Lung (tissue), 12 donors: ENCODE measurements around the gene ZBP1. TPM values are rescaled to one million over a fixed set of nuclear protein-coding genes. Genes with fewer than 3 reads are reported as not detected.

Source experiments
- ATAC-seq: fragments of 200-7000 bp; cut with Tn5 transposase; one replicate; pipeline ENCODE4 v1.9.1; 2020; ENCODE audit warnings: moderate number of reproducible peaks; ENCODE audit not compliant: insufficient read depth, low FRiP score
- DNase-seq, 3 donors: peaks; one replicate each; pipeline ENCODE4 v3.0.0-alpha.2; 2013 to 2017
- H3K27ac ChIP-seq, 2 donors: one replicate each; pipeline ENCODE4 v1.5.1; 2013; ENCODE audit warnings: mild to moderate bottlenecking in 2 of 2, moderate library complexity in 2 of 2, control low read depth in 1 of 2, inconsistent platforms in 1 of 2, low read depth in 1 of 2, low read length in 1 of 2
- H3K27me3 ChIP-seq, 3 donors: one replicate each; pipeline ENCODE4 v1.5.1; 2013; ENCODE audit warnings: low read length in 2 of 3; ENCODE audit not compliant: control insufficient read depth in 3 of 3, insufficient read depth in 3 of 3
- H3K36me3 ChIP-seq, 4 donors: one replicate each; pipeline ENCODE4 v1.5.1; 2013; ENCODE audit warnings: low read length in 4 of 4, mild to moderate bottlenecking in 1 of 4, moderate library complexity in 1 of 4; ENCODE audit not compliant: control insufficient read depth in 4 of 4, insufficient read depth in 4 of 4
- H3K4me1 ChIP-seq, 5 donors: one replicate each; pipeline ENCODE4 v1.5.1; 2013; ENCODE audit warnings: low read length in 5 of 5, mild to moderate bottlenecking in 2 of 5, moderate library complexity in 1 of 5; ENCODE audit not compliant: control insufficient read depth in 5 of 5, insufficient read depth in 5 of 5
- H3K4me3 ChIP-seq: one replicate; pipeline ENCODE4 v1.5.1; 2013; ENCODE audit warnings: mild to moderate bottlenecking, control low read depth, moderate library complexity
- H3K9ac ChIP-seq, 2 donors: one replicate each; pipeline ENCODE4 v1.5.1; 2013; ENCODE audit warnings: low read length in 2 of 2, control low read depth in 1 of 2; ENCODE audit not compliant: insufficient read depth in 1 of 2
- H3K9me3 ChIP-seq, 4 donors: one replicate each; pipeline ENCODE4 v1.5.1; 2013; ENCODE audit warnings: low read length in 3 of 4, mild to moderate bottlenecking in 1 of 4, moderate library complexity in 1 of 4; ENCODE audit not compliant: control insufficient read depth in 4 of 4, insufficient read depth in 3 of 4
- CTCF ChIP-seq: IDR thresholded peaks from 2 replicates; pipeline ENCODE4 v1.5.1; 2012; ENCODE audit warnings: mild to moderate bottlenecking; ENCODE audit errors: control extremely low read depth, extremely low read depth
- WGBS, 2 donors: extraction: QIAGEN DNeasy Blood & Tissue Kit; methylation state at CpG; one replicate each; pipeline ENCODE4 v1.1.7; 2013; 5-methylcytosine and 5-hydroxymethylcytosine counted together
- polyA plus RNA-seq, 2 donors: library from polyadenylated mRNA; stranded (reverse); fragments of 200-250 nt; gene quantifications; one replicate each; pipeline ENCODE4 v1.2.1, GENCODE V29; 2013
- total RNA-seq, 2 donors: library from RNA; depleted of rRNA in 1 of 2; stranded (reverse); fragments of >200 nt in 1 of 2; gene quantifications; one replicate each; pipeline ENCODE4 v1.2.1, GENCODE V29; 2014 to 2021
- donor health status: control.
- donor health status: control.
- donor health status: Bipolar disorder and iron deficiency.
- donor health status: healthy.
- donor health status: DM: yes; HTN: yes; CAD: no.

Gene ZBP1
- total and polyA plus RNA-seq, 4 donors = 1.3 to 5.3 (median 2.5) TPM

GRCh38 chr20:57585466-57586213, 34.6 kb downstream of the ZBP1 start:
- H3K4me3 ChIP-seq = no peak overlapping the region
- TF ChIP-seq CTCF = no peak
- DNase-seq (no peak), ATAC-seq (no peak)
- no peak overlapping the region for H3K27ac ChIP-seq
- H3K9me3 ChIP-seq = peaks cover 0 to 13% (median 3%) of the 10 kb centered on the region in 4 donors
- no peak overlapping the region for H3K9ac ChIP-seq
- peaks cover 0 to 15% (median 11%) of the 10 kb centered on the region in 5 donors for H3K4me1 ChIP-seq
- 76 to 80% methylated on average over 17 of the region's 17 CpGs for WGBS, 2 donors
- H3K27me3 ChIP-seq = no peaks in the 10 kb centered on the region
- no peaks in the 10 kb centered on the region for H3K36me3 ChIP-seq

- Histone ChIP-seq H3K9me3 (peaks cover 0 to 13% (median 3%) of the 10 kb centered on the region in 4 donors), H3K36me3 (no peaks in the 10 kb centered on the region), H3K27ac (no peak overlapping the region), H3K27me3 (peaks cover 0 to 6% (median 0%) of the 10 kb centered on the region in 3 donors), H3K4me3 (no peak overlapping the region), H3K4me1 (peaks cover 0 to 15% (median 11%) of the 10 kb centered on the region in 5 donors), H3K9ac (no peak overlapping the region)
- ATAC-seq = no peak
- no peak for TF ChIP-seq CTCF
- no peak for DNase-seq
- WGBS, 2 donors = 72 to 85% methylated on average over 8 of the region's 8 CpGs
These were observed 35.3 kb downstream of the ZBP1 start for GRCh38 chr20:57584768-57585461.

GRCh38 chr20:57583289-57584257, 36.7 kb downstream of the ZBP1 start:
- Histone ChIP-seq H3K27ac (peak overlapping the region in 1 of 2 donors; percentile 35), H3K36me3 (no peaks in the 10 kb centered on the region), H3K27me3 (peaks cover 0 to 8% (median 4%) of the 10 kb centered on the region in 3 donors), H3K4me1 (peaks cover 0 to 15% (median 11%) of the 10 kb centered on the region in 5 donors), H3K4me3 (no peak overlapping the region), H3K9ac (no peak overlapping the region), H3K9me3 (peaks cover 0 to 8% (median 3%) of the 10 kb centered on the region in 4 donors)
- no peak for DNase-seq
- no peak for TF ChIP-seq CTCF
- WGBS, 2 donors = 85 to 89% methylated on average over 18 of the region's 18 CpGs
- ATAC-seq = no peak
